Measurements from ENCODE around the gene NPC2. TPM values are rescaled to one million over a fixed set of nuclear protein-coding genes. Genes with fewer than 3 reads are reported as not detected.

Gene NPC2
- total RNA-seq, 1 donor from 2014 or later = 324 TPM

DNA sequence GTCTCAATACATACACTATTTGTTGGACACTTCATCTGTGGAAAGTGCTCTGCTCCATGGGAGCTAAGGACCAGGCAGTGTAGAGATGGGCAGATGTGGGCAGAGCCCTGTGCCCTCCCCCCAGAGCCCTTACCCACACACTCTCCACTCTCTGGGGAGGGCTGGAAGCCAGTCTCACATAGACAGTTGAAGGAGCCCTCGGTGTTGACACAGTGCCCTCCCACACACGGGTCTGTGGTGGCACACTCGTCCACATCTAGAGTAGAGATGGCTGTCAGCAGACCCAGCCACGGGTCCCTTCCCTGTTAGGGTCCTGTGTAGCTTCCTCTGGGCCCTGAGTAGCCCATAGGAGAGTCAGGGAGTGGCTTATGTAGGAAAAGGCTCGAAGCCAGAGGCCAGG lies 14.7 kb upstream of the NPC2 start:
- no peaks in the 10 kb centered on the region for H3K9me3 ChIP-seq
- H3K4me3 ChIP-seq = no peak overlapping the region
- TF ChIP-seq, protein P1, sequence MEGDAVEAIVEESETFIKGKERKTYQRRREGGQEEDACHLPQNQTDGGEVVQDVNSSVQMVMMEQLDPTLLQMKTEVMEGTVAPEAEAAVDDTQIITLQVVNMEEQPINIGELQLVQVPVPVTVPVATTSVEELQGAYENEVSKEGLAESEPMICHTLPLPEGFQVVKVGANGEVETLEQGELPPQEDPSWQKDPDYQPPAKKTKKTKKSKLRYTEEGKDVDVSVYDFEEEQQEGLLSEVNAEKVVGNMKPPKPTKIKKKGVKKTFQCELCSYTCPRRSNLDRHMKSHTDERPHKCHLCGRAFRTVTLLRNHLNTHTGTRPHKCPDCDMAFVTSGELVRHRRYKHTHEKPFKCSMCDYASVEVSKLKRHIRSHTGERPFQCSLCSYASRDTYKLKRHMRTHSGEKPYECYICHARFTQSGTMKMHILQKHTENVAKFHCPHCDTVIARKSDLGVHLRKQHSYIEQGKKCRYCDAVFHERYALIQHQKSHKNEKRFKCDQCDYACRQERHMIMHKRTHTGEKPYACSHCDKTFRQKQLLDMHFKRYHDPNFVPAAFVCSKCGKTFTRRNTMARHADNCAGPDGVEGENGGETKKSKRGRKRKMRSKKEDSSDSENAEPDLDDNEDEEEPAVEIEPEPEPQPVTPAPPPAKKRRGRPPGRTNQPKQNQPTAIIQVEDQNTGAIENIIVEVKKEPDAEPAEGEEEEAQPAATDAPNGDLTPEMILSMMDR (IDR thresholded peaks at IDR 0.05) = no peak
- no peaks in the 10 kb centered on the region for H3K27me3 ChIP-seq
- H3K4me1 ChIP-seq = peaks cover 5 to 25% of the 10 kb centered on the region in 2 donors
- peaks cover 74 to 78% of the 10 kb centered on the region in 2 donors for H3K36me3 ChIP-seq
- H3K27ac ChIP-seq = peak overlapping the region; percentile 78 to 82
- intact Hi-C loops (cut with DNase I) = no loop called here
- no peak for DNase-seq (ENCODE audit: low spot score in 2 of 2)

- no peaks in the 10 kb centered on the region for H3K27me3 ChIP-seq
- intact Hi-C loops (cut with DNase I) = no loop called here
- TF ChIP-seq, protein P1 (IDR thresholded peaks at IDR 0.05) = no peak
- H3K9me3 ChIP-seq = no peaks in the 10 kb centered on the region
- DNase-seq (ENCODE audit: low spot score in 2 of 2) = no peak
- peak overlapping the region in 1 of 2 donors; percentile 78 for H3K27ac ChIP-seq
- peaks cover 0 to 18% of the 10 kb centered on the region in 2 donors for H3K4me1 ChIP-seq
- H3K4me3 ChIP-seq = no peak overlapping the region
- H3K36me3 ChIP-seq = peaks cover 81 to 84% of the 10 kb centered on the region in 2 donors
Observed at GRCh38 chr14:74507085-74507484, 14.0 kb upstream of the NPC2 start.

DNA sequence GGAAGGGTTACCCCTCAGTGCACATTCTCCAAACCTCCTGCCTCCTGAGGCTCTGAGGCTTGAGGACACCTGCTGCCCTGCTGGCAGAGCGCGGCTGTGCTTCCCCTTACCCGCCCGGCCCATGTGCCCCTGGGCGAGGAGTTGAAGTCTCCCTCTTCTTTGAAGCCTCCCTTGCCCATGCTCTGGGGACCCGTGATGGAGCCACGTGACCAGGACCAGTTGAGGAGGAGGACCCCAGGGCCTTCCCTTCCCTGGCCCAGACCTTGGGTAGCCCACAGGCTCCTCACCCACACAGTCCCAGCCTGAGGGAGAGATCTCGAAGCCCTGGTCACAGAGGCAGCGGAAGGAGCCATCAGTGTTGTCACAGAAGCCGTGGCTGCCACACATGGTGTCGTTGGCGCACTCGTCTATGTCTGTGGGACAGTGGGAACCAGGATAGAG lies 13.3 kb upstream of the NPC2 start:
- TF ChIP-seq, protein P1 (IDR thresholded peaks at IDR 0.05) = no peak
- Histone ChIP-seq H3K27ac (peak overlapping the region; percentile 16 to 78), H3K4me1 (peaks cover 0 to 11% of the 10 kb centered on the region in 2 donors), H3K4me3 (no peak overlapping the region), H3K27me3 (no peaks in the 10 kb centered on the region), H3K36me3 (peaks cover 88 to 91% of the 10 kb centered on the region in 2 donors), H3K9me3 (no peaks in the 10 kb centered on the region)
- intact Hi-C loops (cut with DNase I) = no loop called here
- no peak for DNase-seq (ENCODE audit: low spot score in 2 of 2)

DNA sequence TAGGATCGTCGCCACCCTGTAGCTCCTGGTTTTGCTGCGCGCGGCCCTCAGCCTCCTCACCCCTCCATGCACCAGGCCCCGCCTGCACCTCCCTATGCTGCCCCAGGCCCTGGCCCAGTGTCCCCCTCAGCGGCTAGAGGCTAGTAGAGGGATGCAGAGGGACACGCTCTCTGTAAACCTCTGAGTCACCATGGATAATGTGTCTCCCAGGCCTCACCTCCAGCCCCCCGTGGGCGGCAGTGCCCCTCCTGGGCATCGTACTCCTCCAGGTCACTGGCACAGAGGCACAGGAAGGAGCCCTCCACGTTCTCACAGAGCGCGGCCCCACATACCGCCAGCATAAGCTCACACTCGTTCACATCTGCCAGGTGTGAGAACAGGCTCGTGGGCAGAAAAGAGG lies 12.7 kb upstream of the NPC2 start:
- Histone ChIP-seq H3K36me3 (peaks cover 94 to 95% of the 10 kb centered on the region in 2 donors), H3K4me3 (no peak overlapping the region), H3K27ac (peak overlapping the region in 1 of 2 donors; percentile 51), H3K4me1 (peaks cover 0 to 5% of the 10 kb centered on the region in 2 donors), H3K27me3 (no peaks in the 10 kb centered on the region), H3K9me3 (no peaks in the 10 kb centered on the region)
- TF ChIP-seq, protein P1 (IDR thresholded peaks at IDR 0.05) = no peak
- intact Hi-C loops (cut with DNase I) = no loop called here
- peak in 1 of 2 donors; percentile 59 for DNase-seq (ENCODE audit: low spot score in 2 of 2)

DNA sequence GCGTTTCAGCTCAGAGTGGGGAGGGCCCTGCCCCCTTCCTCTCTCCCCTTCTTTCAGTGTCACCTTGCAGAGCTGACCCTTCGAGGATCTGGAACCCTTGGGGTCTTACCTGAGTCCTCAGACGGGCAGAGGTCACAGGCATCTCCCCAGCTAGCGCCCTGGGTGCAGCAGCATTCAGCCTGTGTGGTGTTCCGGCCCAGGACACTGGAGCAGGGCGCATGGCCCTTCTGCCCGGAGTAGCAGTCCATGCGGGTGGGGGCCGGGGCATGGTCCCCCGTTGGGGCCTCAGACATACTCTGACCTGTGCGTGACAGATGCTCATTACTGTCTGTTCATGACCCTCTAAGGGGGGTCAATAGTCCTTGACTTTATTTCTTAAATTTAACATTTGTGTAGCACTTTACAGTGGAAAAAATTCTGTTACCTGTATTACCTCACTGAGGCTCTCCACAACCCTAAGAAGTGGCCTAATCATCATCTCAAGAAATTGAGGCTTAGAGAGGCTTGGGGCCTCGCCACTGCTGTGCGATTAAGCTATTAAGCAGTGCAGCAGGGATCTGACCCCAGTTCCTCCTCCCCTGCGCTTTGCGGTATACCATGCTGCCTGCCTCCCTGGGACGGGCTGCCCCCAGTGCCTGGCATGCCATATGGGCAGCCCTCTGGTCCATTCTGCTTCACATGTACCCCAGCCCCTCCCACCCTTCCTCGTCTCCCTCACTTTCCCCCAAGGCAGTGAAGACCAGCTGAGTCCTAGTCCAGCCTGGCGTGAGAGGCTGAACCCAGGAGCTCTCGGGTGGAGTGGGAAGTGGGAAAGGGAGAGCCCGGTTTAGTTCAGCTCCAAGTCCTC lies 12.0 kb upstream of the NPC2 start:
- DNase-seq (ENCODE audit: low spot score in 2 of 2) = peak in 1 of 2 donors; percentile 61
- Histone ChIP-seq H3K36me3 (peaks cover 96 to 100% of the 10 kb centered on the region in 2 donors), H3K27me3 (no peaks in the 10 kb centered on the region), H3K27ac (peak overlapping the region in 1 of 2 donors; percentile 51), H3K4me3 (no peak overlapping the region), H3K4me1 (no peaks in the 10 kb centered on the region), H3K9me3 (no peaks in the 10 kb centered on the region)
- intact Hi-C loops (cut with DNase I) = no loop called here
- TF ChIP-seq, protein P1 (IDR thresholded peaks at IDR 0.05) = no peak

Data from ascending aorta (tissue), 2 donors.